Measurements from ENCODE around the gene KCTD13. TPM values are rescaled to one million over a fixed set of nuclear protein-coding genes. Genes with fewer than 3 reads are reported as not detected.

Gene KCTD13
- polyA plus RNA-seq, 2 of the 4 experiments (the other 2 are of a cell fraction) = 12.7 to 14.6 TPM

DNA sequence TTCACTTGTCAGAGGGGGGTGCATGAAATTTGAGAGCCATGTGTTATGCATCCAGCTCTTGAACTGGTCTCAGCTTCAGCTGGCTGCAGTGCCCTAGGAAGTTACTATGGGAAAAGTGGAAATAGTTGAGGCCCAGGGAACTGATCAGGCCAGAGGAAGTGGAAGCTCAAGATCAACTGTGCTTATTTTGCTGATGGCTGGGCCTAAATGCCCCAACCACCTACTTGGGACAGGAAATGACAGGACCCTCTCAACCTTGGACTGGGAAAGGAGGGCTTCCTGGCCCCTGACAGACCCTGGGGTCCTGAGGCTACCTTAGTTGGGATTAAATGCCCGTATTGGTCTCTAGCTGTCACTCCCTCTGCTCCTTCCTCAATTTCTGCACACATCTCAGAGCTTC is 46.5 kb upstream of the KCTD13 start:
- ChIA-PET POLR2A (interaction anchor here (0.6 to 2.0 kb wide), 8 partner anchors 11 to 161 kb away, joined by 3 to 27 read pairs (median 8); partner anchors contain the start of genes ASPHD1, KCTD13, SEZ6L2 and TMEM219), CTCF (interaction anchor here (0.6 to 2.7 kb wide), 11 partner anchors 11 to 157 kb away, joined by 3 to 18 read pairs (median 5); partner anchors contain the start of genes TLCD3B and TMEM219)
- H3K27ac ChIP-seq = no peak overlapping the region
- peaks cover 4% of the 10 kb centered on the region; the same call in 1 of the 3 replicates for H3K9me3 ChIP-seq
- FAIRE-seq (no peak), DNase-seq (ENCODE audit: low read depth in 1 of 2, low spot score in 1 of 2) (no peak), ATAC-seq (no peak)
- no peak for TF ChIP-seq TFCP2L1 (CRISPR knock-in tag; IDR thresholded peaks at IDR 0.05)
- TF ChIP-seq RCOR1 (IDR thresholded peaks at IDR 0.05; ENCODE audit: low read depth, low read length) = no peak
- no peak for TF ChIP-seq GATA3 (IDR thresholded peaks at IDR 0.05; ENCODE audit: borderline replicate concordance)
- TF ChIP-seq POLR2A (IDR thresholded peaks at IDR 0.05; ENCODE audit: low read length) = no peak
- TF ChIP-seq CHD2 (IDR thresholded peaks at IDR 0.05; ENCODE audit: low read length, partially characterized antibody) = no peak
- TF ChIP-seq RNF2 (IDR thresholded peaks at IDR 0.05; ENCODE audit: borderline replicate concordance, low read depth) = no peak
- TF ChIP-seq FOSB (CRISPR knock-in tag; IDR thresholded peaks at IDR 0.05) = no peak
- no peak for TF ChIP-seq BHLHE40 (IDR thresholded peaks at IDR 0.05; ENCODE audit: low read depth, low read length)
- no peak for TF ChIP-seq ZFP36 (IDR thresholded peaks at IDR 0.05; ENCODE audit: borderline replicate concordance, partially characterized antibody)
- TF ChIP-seq, protein P1, sequence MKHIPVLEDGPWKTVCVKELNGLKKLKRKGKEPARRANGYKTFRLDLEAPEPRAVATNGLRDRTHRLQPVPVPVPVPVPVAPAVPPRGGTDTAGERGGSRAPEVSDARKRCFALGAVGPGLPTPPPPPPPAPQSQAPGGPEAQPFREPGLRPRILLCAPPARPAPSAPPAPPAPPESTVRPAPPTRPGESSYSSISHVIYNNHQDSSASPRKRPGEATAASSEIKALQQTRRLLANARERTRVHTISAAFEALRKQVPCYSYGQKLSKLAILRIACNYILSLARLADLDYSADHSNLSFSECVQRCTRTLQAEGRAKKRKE (CRISPR knock-in tag; IDR thresholded peaks at IDR 0.05; ENCODE audit: low read depth) = no peak
- TF ChIP-seq SMC3 (IDR thresholded peaks at IDR 0.05) = no peak
- TF ChIP-seq HEYL (CRISPR knock-in tag; IDR thresholded peaks at IDR 0.05) = no peak
- TF ChIP-seq SREBF2 (IDR thresholded peaks at IDR 0.05) = no peak
- no peak for TF ChIP-seq JUNB (IDR thresholded peaks at IDR 0.05)
- no peak for TF ChIP-seq NR3C1 (IDR thresholded peaks at IDR 0.05)
- TF ChIP-seq KDM5A (IDR thresholded peaks at IDR 0.05) = no peak
- no peak overlapping the region for H3K4me2 ChIP-seq
- WGBS (ENCODE audit: missing lambda C conversion rate) = 100% methylated on average over 1 of the region's 1 CpG
- peaks cover 19% of the 10 kb centered on the region for H3K4me1 ChIP-seq
- no peak overlapping the region for H3K4me3 ChIP-seq

DNA sequence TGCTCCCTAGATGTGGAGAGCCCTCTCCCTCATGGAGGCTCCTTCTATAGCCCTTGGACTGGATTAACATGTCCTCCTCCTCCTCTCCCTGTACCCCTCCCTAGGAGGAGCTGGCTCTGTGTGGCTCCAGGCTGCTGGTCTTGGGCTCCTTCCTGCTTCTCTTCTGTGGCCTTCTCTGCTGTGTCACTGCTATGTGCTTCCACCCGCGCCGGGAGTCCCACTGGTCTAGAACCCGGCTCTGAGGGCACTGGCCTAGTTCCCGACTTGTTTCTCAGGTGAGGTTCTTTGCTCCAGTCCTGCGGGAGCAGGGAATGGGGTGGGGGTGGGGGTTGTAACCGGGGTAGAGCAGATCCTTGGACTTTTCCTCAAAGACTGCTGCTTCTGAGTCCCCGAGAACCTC is 45.3 kb upstream of the KCTD13 start:
- no peak overlapping the region for H3K4me3 ChIP-seq
- DNase-seq (ENCODE audit: low read depth in 1 of 2, low spot score in 1 of 2) = no peak
- no peak overlapping the region for H3K27ac ChIP-seq
- no peak for FAIRE-seq
- ChIA-PET CTCF (interaction anchor here (1.3 to 1.5 kb wide), 2 partner anchors 10 to 44 kb away, joined by 3 to 6 read pairs; partner anchors contain the start of gene TMEM219), POLR2A (interaction anchor here (0.6 to 1.5 kb wide), 2 partner anchors 10 to 46 kb away, joined by 3 to 4 read pairs; partner anchors contain the start of gene TMEM219)
- ATAC-seq = no peak
- H3K4me2 ChIP-seq = no peak overlapping the region
- TF ChIP-seq EHMT2 (IDR thresholded peaks at IDR 0.05; ENCODE audit: low read depth) (no peak), NPAS2 (CRISPR knock-in tag; IDR thresholded peaks at IDR 0.05; ENCODE audit: borderline replicate concordance) (no peak), KDM1A (IDR thresholded peaks at IDR 0.05; ENCODE audit: low read depth) (no peak), NFE2L2 (conservative IDR thresholded peaks at IDR 0.05; ENCODE audit: low read length) (no peak), JUN (IDR thresholded peaks at IDR 0.05) (no peak), HOXB13 (CRISPR knock-in tag; IDR thresholded peaks at IDR 0.05; ENCODE audit: low read depth) (no peak), POLR2AphosphoS2 (conservative IDR thresholded peaks at IDR 0.05; ENCODE audit: low read length) (no peak), MYC (IDR thresholded peaks at IDR 0.05; ENCODE audit: borderline replicate concordance, low read length) (no peak), EHF (CRISPR knock-in tag; IDR thresholded peaks at IDR 0.05) (no peak), KDM5A (IDR thresholded peaks at IDR 0.05) (no peak), BHLHE40 (IDR thresholded peaks at IDR 0.05; ENCODE audit: low read depth, low read length) (no peak)
- TF ChIP-seq, protein P2, sequence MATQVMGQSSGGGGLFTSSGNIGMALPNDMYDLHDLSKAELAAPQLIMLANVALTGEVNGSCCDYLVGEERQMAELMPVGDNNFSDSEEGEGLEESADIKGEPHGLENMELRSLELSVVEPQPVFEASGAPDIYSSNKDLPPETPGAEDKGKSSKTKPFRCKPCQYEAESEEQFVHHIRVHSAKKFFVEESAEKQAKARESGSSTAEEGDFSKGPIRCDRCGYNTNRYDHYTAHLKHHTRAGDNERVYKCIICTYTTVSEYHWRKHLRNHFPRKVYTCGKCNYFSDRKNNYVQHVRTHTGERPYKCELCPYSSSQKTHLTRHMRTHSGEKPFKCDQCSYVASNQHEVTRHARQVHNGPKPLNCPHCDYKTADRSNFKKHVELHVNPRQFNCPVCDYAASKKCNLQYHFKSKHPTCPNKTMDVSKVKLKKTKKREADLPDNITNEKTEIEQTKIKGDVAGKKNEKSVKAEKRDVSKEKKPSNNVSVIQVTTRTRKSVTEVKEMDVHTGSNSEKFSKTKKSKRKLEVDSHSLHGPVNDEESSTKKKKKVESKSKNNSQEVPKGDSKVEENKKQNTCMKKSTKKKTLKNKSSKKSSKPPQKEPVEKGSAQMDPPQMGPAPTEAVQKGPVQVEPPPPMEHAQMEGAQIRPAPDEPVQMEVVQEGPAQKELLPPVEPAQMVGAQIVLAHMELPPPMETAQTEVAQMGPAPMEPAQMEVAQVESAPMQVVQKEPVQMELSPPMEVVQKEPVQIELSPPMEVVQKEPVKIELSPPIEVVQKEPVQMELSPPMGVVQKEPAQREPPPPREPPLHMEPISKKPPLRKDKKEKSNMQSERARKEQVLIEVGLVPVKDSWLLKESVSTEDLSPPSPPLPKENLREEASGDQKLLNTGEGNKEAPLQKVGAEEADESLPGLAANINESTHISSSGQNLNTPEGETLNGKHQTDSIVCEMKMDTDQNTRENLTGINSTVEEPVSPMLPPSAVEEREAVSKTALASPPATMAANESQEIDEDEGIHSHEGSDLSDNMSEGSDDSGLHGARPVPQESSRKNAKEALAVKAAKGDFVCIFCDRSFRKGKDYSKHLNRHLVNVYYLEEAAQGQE (IDR thresholded peaks at IDR 0.05) = no peak
- TF ChIP-seq, protein P3, sequence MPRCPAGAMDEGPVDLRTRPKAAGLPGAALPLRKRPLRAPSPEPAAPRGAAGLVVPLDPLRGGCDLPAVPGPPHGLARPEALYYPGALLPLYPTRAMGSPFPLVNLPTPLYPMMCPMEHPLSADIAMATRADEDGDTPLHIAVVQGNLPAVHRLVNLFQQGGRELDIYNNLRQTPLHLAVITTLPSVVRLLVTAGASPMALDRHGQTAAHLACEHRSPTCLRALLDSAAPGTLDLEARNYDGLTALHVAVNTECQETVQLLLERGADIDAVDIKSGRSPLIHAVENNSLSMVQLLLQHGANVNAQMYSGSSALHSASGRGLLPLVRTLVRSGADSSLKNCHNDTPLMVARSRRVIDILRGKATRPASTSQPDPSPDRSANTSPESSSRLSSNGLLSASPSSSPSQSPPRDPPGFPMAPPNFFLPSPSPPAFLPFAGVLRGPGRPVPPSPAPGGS (IDR thresholded peaks at IDR 0.05) = no peak
- TF ChIP-seq, protein P4, sequence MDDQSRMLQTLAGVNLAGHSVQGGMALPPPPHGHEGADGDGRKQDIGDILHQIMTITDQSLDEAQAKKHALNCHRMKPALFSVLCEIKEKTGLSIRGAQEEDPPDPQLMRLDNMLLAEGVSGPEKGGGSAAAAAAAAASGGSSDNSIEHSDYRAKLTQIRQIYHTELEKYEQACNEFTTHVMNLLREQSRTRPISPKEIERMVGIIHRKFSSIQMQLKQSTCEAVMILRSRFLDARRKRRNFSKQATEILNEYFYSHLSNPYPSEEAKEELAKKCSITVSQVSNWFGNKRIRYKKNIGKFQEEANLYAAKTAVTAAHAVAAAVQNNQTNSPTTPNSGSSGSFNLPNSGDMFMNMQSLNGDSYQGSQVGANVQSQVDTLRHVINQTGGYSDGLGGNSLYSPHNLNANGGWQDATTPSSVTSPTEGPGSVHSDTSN (IDR thresholded peaks at IDR 0.05) = no peak
- WGBS (ENCODE audit: missing lambda C conversion rate) = 75% methylated on average over 8 of the region's 8 CpGs
- H3K9me3 ChIP-seq = peaks cover 4% of the 10 kb centered on the region; the same call in 1 of the 3 replicates
- peaks cover 16% of the 10 kb centered on the region for H3K4me1 ChIP-seq

Measured in A549 (cell line).